HS-27A (cell line): ENCODE data around the gene TAGLN3.

ENCODE experiments used
- DNase-seq: peaks from one replicate; pipeline ENCODE4 v3.0.0-alpha.2; 2012; ENCODE audit warnings: low read depth, missing footprints

Gene TAGLN3

DNA sequence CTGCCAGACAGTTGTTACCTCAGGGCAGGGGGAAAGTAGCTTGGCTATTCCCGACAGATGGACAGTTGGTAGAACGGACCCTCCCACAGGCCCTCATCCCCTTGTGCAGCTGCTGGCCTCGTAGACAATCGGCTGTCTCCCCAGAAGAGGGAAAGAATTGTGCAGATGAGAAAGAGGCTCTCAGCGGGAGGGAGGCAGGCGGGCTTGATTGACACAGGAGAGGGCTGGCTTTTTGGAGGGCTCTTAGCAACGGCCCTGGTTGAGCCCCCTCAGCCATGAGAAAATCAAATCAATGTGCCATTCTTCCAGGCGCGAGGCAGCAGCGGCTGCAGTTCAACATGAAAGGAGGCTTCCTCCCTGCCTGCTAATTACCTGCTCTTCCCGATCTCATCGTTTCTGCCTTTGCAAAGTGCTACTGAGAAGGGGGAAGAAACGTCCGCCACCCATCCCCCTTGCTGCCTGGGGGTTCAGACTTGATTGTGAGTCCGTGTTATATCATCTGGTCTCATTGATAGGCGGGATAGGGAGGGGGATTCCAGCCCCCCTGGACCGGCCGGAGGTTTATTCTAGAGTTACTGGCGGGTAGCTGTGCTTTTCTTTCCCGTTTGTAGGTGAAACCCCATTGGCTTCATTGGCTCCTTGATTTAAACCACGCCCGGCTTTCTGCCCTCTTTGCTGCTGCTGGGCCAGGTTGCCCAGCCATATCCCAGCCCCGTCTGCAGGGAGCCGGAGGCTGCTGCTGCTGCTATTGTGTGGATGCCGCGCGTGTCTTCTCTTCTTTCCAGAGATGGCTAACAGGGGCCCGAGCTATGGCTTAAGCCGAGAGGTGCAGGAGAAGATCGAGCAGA is at the start of gene TAGLN3:
TAGLN3 (plus strand) TSS at position 287 of the 848 bp plus-strand sequence; CDS start at position 788, 501 bp downstream.
- DNase-seq, result no peak

DNA sequence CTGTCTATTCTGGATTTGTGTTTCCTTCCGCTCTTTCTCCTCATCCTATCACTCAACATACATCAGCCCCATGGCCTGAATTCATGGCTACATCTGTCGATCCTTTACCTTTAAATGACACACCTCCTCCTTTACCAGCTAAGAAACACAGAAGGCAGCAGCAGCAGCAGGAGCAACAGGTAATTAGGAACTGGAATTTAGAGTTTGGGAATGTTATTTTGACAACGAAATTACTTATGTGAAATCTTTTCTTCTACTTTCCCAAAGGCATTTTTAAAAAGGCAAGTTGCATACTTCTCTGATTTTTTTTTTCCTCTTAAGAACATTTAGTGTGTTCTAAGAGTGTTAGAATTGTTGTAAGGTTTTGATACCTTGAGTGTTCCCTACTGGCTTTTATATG is 49.0 kb upstream of the TAGLN3 start:
- no peak for DNase-seq

DNA sequence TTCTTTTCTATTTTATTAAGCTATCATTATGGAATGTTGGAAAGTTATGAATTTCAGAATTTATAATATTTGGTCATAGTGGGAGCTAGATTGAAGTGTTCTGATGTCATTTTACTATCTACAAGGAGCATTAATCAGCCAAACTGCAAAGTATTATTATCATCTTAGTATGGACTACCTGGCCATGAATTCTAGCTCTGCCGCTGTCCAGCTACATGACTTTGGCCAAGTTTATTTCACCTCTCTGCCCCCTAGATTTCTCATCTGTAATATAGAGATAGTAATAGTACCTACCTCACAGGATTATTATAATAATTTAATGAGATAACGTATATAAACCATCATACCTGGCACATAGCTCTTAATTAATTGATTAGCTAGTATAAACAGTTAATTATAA is 47.7 kb upstream of the TAGLN3 start:
- no peak for DNase-seq

DNA sequence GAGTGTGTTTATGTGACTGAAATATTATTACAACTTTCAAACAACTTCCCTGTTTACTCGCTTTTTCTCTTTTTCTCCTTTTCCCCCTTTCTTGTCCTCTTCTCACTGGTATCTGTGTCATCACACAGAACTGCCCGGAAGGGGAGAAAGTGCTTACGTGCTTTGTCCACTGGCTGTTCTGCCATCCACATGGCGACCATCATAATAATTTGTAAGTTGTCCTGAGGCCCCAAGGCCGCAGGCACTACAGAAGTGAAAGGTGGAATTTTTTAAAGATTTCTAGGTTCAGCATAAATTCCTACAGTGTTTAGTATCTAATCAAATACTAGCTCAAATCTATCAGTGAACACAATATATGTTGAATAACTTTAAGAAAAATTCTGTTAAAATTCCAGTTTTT is 46.6 kb upstream of the TAGLN3 start:
- no peak for DNase-seq

DNA sequence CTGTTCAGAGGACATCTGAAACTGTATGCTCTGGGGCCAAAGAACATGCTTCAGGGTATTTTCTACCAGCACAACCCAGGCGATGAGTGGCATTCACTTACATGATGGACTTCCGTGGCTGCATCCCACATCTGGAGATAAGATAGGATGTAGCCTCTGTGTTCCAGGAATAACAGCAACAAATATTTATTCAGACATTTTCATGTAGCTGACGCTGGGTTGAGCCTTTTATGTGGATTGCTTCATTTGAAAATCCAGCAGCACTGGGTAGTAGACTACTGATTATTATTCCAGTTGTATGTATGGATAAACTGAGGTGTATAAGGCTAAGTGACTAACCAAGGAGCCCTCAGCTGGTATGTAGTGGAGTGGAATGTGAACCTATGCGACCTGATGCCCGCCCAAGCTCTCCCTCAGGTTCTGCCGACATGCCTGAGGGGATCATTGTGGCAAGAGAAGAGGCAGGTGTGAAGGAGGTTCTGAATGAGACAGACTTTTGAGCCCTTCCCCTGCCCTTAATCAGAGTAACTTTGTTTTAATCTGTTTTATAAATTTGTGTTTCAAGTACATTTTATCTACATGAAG is 45.8 kb upstream of the TAGLN3 start:
- DNase-seq, result no peak

DNA sequence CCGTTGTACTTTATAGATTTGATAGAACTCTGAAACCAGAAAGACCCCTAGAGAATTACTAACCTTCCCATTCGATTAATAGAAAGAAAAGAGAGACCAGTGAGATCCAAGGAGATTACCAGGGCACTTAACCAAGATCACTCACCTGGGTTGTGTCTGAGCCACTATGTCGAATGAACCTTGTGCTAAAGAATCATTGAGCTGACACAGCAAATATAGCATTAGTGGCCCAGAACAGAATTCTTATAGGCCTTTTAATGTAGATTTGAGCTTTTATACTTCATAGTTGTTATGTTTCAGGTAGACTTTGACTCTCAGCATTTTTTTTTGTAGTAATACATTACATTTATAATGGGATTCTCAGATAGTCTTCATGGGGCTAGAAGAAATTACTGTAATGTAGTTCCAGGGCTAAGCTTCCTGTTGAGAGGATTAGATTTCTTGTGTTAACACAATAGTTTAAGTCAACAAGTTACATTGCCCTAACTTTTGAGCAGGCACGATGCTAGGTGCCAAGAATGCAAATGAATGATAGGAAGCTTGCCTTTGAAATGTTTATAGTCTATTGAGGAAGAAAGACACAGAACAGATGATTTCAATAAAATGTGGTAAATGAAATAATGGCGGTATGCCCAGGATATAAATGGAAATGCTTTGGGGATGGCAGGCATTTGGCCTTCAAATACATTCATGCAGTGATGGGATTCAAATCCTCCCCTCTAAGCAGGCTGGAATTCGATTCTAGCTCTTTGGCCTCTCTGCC is 44.3 kb upstream of the TAGLN3 start:
- no peak for DNase-seq

DNA sequence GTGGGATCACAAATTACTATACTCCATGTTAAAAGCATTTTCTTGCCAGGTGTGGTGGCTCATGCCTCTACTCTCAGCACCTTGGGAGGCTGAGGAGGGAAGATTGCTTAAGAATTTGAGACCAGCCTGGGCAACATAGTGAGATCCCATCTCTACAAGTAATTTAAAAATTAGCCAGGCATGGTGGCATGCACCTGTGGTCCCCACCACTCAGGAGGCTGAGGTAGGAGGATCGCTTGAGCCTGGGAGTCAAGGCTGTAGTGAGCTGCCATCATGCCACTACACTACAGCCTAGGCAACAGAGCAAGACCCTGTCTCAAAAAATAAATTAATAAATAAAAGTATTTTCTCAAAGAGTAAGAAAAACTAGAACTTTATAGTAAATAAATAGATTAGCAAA is 42.8 kb upstream of the TAGLN3 start:
- no peak for DNase-seq

DNA sequence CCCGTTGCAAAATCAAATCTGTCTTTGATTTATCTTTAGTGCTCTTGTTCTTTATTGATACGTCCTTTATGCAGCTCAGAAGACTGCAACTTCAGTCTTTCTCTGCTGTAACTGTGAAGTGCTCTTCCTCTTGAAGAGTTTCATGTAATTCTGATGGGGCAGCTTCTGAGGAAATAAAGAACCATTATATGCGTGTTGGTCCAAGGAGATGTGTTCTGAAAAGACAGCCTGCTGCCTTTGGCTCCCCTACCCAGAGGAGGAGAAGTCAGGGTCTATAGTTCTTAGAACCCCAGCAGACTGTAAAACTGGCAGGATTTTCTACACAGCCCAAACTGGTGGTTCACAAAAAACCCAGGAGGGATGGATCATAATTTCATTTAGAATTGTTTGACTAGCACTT is 42.3 kb upstream of the TAGLN3 start:
- no peak for DNase-seq

DNA sequence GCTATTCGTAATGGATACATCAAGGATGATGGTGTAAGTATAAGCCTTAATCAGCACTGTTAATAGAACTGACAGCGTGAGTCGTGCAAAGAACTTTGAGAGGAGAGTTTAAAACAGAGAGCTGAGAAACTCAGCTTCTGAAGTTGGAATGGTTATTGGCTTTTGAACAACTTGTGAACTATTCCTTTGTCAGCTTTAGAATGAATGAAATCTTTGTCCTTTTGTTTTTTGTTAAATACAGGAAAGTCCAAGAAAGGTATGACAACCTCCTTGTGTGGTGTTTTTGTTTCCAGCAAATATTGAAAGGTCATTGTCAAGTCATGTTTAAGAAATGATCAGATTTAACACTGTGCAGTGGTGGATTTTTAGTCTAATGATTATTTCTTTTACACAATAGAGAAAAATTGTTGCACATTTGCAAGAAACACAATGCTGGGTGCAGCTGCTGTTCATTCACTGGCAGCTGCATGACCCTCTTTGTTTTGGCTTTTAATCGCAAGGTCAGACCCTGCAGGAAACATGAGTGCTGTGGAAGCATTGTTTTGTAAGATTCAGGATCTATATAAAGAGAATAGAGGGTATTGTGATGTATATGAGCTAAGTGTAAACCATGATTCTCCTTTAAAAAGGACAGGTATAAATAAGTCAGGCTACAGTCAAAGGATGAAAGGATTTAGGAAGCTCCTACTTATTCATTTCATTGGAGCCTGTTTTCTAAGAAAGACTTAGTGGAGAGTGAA is 41.6 kb upstream of the TAGLN3 start:
- DNase-seq, result no peak

DNA sequence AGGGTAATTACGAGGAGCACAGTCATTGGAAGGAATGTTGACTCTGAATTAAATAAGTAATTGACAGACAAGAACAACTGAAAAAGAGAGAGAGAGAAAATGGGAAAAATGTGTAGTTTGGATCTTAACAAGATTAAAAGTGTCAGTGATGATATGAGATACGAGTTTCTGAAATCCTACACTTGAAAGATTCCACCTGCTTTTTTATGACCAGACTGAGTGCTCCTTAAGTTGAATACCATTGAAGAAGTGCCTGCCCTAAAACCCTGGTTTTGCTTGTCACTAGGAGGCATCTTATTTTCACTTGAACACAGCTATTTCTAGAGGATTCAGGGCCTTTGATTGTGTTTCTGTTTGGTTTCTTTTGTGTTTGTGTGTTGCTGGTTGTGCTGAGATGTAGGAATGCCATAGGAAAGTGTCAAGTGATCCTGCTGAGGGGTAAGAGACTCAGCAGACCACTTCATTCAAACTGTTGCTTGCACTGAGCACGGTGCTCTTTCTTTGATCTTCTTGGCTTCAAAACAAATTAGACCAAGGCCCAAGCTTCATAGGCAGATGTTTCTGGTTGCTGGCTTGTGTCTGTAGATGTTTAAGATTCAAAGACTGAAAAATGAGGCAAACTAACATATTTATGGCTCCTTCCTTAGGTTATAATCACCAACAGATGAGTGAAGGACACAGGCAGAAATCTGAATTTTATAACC is 37.1 kb upstream of the TAGLN3 start:
- DNase-seq, result no peak

DNA sequence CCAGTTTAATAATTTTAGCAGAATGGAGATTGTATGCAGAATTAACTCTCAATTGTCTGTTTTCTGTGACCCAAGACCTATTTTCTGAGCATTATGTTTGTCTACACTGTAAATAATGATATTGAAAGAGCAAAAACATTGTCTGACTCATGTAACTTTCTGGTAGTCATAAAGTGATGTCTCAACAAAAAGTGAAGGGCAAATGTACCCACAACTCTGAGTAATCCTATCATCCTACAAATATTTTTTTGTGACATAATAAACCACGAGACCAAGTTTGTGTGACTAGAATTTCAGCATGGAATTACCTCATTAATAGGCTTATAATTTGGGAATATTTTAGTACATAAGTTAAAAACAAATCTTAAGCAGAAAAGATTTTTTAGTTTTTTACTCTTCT is 35.3 kb upstream of the TAGLN3 start:
- peak; percentile 22 for DNase-seq

DNA sequence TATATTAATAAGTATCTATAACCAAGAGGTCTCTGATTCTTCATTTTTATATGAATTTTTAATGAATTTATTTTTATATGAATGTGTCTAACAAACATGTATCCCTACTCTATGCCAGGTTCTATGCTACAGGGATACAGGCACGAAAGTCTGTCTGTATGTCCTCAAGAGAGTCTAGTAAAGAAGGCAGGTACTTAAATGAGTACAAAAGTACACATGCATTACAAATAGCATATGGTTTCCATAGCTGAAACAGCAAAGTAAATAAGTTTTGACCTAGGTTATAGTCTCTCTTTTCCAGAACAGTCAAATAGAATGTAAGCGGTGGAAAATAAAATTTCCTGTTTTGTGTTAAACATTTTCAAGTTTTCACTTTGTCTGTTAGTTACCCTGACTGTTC is 33.2 kb upstream of the TAGLN3 start:
- DNase-seq, result no peak

DNA sequence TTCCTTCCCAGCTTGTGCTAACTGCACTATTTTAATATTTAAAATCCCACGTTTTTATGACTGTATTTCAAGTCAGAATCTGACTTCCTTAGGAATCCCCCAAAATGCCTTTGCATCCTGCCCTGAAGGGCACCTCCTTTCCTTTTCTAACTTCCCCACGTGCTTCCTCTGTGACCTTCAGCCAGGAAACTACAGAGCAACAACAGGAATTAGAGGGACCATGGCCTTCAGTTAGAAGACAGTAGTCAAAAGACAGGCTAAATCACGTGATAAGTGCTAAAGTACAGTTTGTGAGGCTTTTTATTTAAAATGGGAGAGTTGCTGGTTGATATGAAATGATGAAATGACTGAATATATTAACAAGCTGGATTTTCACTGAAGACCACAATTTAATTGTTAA is 31.7 kb upstream of the TAGLN3 start:
- DNase-seq, result no peak

DNA sequence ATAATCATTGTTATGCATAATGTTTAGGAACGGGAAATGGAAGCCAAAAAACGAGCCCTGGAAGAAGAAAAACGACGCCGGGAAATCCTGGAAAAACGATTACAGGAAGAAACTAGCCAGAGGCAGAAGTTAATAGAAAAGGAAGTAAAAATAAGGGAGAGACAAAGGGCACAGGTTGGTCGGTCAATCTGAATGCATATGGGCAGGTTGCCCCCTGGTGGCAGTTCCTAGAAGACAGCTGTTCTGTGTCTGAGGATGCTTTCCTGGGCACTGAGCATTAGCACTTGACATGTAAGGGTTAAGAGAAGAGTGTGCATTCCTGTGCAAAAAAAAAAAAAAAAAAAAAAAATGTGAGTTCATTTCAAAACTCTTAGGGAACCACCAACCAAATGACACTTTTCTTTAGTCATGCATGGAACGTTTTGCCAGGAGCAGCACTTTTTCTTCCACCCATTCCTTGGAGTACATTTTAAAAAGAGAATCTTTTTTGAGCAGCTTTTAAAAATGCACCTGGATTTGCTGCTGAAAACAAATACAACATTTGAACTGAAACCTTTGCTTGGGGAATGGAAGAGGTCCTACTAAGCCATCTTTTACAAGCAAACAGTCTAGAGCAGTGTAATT is 31.0 kb upstream of the TAGLN3 start:
- DNase-seq, result peak; percentile 68

DNA sequence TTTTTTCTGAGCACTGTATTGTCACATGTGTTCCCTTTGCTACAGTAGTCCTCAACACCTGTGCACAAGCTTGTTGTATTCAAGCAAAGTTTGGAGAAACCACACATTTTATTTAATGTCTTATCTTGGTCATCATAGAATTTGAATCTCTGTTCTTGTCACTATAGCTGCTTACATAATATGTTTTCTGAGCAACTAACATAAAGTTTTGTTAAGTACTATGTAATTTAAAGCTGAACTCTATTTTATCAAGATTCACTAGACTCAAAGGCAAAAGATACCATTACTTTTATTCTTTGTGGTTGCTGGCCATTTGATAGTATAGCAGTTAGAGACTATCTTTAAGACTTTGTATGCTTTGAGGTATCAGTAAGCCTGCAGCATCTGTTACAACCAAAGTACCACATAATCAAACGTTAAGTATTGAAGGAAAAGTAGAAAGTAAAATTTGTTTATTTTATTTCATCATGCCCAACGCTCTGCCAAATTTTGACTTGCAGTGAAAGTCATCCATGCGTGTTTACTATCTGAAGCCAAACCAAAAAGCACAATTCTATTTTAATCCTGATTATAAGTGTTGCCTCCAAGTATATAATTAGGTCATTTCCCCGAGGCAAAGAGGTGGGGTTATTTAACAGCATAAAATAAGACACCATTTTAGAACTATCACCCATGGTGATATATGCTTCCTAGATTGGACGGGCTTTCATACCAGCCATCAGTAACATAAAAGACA is 30.2 kb upstream of the TAGLN3 start:
- no peak for DNase-seq

DNA sequence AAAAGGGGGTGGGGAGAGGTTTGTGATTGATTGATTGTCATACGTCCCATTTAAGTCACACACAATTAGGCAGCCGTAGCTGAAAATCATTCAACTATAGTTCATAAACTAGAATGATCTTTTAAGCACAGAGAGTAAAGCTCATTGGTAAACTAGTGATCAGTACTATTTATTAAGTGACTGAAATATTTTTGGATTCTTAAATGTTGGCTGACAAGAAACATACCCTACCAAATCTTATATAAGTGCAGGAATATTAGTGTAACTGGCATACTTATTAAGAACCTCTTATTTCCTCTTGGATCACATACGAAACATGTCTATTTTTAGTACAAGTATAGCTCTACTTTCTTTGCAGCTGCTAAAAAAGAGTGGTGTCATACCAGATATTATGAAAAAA is 28.3 kb upstream of the TAGLN3 start:
- no peak for DNase-seq

DNA sequence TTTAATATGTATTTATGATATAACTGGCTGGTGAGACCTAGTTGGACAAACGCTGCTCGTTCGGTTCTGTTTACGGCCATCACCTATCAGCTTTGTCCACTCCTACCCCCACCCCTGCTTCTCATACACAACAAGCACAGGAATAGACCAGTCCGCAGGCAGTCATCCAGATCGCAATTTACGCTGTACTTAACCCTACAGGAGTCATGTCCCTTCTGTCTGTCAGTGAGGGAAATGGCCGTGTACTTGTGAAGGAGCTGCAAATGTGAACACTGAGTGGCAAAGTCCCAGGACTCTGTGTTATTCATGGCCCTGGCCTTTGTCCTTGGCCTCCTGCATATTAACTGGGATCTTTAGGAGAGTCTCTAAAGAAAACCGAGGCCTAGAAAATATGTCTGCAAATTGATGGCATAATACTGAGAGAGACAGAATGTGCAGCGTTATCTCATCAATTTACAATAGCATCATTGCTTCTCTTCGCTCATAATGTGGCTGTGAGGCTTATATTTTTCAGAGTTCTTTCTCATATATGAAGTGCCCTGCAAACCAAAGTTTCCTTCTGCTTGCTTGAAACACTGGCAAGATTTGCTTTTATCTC is 27.1 kb upstream of the TAGLN3 start:
- DNase-seq, result no peak

DNA sequence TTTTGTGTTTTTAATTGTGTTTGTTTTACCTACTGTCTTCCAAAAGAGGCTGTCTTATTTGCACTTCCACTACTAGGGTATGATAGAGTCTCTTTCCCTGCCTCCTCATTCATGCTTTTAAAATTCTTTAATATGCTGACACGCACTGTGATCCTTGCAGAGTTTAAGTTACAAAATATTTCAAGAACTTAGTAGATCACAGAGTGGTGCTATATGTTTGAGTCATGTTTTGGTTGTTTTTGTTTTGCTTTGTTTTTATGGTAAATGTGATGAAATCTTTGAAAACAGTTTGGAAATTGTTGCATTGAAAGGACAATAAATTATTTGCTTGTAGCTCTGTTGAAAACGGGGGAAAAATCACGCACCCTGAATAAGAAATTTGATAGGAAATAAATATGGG is 25.8 kb upstream of the TAGLN3 start:
- DNase-seq, result no peak

DNA sequence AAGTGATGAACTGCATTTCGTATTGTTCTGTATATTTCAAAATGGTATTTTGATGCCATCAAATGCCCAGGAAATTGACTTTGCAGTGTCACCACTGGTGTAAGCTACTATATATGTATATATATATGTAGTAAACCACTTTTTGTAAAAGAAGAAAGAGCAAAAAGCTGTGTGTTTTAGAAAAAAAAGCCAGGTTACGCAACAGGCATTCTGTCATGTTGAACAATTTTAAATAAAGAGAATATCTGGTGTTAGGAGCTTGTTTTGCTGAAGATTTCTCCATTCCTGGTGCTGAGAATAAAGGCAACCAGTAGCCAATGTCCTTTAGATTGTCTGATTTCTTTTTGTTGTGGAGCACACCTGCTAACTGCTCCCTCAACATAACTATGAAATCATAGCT is 23.6 kb upstream of the TAGLN3 start:
- no peak for DNase-seq

DNA sequence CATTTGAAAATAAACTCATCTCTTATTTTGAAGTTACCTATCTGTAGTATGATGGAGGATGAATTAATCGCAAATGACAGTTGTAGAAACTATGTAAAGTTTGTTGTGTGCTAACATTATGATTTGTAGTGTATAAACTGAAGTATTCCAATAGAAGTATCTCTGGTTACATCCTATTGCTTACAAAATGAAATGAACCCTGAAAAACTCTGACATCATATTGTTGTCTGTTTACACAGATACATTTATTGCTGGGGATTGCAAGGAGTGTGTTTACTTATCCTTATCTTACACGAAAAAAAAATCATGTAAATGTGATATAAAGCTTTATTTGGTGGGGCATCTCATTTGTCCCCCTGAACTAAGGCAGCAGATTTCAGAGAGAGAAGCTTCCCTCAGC is 22.5 kb upstream of the TAGLN3 start:
- DNase-seq, result no peak
